22Rv1 (cell line): ENCODE results near the gene NSG1.

ENCODE experiments used
- ZFX ChIP-seq: fragments of 450-650 bp; IDR thresholded peaks from 2 replicates; pipeline ENCODE4 v1.6.1; 2017; ENCODE audit warnings: antibody characterized with exemption, borderline replicate concordance
- TF ChIP-seq, protein P1 (sequence below): fragments of 450-650 bp; IDR thresholded peaks from 2 replicates; pipeline ENCODE4 v1.5.1; 2017; ENCODE audit warnings: mild to moderate bottlenecking

DNA sequence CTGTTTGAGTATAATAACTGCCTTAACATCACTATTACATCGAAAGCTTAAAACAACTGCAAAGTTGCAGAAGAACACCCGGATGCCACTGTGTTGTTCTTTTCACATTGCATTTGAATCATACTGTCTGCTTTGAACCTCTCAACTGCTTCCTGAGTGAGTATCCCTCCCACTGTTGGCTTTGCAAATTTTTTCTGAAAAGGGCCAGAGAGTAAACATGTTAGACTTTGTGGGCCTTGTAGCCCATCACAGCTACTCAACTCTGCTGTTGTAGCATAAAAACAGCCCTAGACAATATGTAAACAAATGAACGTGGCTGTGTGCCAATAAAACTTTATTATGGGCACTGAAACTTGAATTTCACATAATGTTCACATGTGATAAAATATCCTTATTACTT lies 76.1 kb downstream of the NSG1 start:
- TF ChIP-seq, protein P1, sequence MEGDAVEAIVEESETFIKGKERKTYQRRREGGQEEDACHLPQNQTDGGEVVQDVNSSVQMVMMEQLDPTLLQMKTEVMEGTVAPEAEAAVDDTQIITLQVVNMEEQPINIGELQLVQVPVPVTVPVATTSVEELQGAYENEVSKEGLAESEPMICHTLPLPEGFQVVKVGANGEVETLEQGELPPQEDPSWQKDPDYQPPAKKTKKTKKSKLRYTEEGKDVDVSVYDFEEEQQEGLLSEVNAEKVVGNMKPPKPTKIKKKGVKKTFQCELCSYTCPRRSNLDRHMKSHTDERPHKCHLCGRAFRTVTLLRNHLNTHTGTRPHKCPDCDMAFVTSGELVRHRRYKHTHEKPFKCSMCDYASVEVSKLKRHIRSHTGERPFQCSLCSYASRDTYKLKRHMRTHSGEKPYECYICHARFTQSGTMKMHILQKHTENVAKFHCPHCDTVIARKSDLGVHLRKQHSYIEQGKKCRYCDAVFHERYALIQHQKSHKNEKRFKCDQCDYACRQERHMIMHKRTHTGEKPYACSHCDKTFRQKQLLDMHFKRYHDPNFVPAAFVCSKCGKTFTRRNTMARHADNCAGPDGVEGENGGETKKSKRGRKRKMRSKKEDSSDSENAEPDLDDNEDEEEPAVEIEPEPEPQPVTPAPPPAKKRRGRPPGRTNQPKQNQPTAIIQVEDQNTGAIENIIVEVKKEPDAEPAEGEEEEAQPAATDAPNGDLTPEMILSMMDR: no peak
- no peak for TF ChIP-seq ZFX
